Measurements from ENCODE around the gene PLA2G2C.

- TF ChIP-seq EZH2 (IDR thresholded peaks at IDR 0.05; ENCODE audit: borderline replicate concordance, insufficient read depth, low read depth, low read length, poor library complexity, severe bottlenecking) (no peak), CTCF (IDR thresholded peaks at IDR 0.05) (no peak)
Measured at GRCh38 chr1:20199840-20200239, 13.5 kb upstream of the PLA2G2C start.

Measured in B cell (primary cell).